HuH-7.5 (cell line): ENCODE results near the gene ZFHX2.

ENCODE experiments used
- DNase-seq: peaks from one replicate; pipeline ENCODE4 v3.0.0; 2011; ENCODE audit warnings: low spot score

ZFHX2 gene

DNA sequence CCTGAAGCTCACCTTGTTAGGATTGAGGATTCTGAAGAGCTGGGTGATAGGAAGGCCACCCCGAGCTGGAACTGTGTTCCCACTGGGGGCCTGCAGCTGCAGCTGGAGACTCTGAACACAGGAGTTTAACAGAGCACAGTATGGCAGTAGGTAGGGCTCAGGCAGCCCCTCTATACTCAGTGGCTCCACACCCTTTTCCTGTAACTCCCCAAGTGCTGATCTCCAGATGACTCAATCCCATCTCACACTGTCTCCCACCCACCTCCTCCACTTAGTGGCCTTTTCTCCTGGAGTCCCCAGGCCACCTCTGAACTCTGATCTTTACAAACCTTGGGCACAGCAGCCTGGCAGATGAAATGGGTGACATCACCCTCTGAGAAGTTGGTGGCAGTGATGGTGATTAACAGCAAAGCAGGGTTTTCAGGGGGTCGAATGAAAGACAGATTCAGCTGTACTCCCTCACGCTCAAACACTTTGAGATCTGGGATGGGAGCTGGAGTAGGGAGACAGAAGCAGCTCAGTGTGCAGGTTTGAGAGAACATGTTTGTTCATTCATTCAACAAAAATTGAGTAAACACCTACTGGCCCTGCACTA lies 8.5 kb upstream of the ZFHX2 start:
- no peak for DNase-seq

DNA sequence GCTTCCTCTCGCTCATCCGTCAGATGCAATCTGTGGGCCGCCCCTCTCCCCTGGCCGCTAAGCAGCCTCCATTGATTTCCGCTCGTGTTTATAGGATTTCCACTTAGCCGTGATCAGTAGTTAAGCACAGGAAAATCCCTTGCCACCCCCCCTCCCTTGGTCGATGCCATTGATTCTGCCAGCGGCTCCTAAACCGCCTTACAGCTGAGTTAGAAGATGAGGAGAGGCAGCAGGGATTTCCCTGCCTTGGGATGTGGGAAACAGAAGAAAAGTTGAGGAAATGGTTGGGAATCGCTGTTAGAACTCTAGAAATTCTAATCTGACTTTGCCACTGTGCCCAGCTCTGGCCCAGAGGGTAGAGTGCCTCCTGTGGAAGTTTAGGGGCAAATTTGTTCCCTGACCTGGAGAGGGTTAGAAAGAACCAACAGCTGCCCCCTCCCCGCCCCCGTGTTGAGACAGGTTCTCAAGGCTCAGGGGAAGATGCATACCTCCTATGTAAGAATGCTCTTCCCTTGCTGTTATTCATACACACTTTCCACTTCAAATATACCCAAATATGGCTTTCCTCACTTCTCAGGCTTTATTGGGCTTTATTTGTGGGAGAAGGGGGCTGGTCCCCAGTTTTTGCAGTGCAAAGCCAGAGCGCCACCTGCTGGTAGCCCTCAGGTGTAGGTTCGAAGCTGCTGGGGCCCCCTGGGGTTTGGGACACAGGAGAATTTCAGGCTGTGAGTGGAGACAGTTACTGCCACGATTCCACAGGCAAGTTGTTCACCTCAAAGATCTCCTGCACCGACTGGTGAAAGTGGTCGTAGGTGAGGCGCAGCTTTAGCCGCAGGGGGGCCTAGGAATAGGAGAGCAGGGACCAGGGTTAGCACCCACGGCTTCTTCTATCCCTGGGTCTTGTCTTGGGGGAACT lies 7.7 kb upstream of the ZFHX2 start:
- peak; percentile 69 for DNase-seq

DNA sequence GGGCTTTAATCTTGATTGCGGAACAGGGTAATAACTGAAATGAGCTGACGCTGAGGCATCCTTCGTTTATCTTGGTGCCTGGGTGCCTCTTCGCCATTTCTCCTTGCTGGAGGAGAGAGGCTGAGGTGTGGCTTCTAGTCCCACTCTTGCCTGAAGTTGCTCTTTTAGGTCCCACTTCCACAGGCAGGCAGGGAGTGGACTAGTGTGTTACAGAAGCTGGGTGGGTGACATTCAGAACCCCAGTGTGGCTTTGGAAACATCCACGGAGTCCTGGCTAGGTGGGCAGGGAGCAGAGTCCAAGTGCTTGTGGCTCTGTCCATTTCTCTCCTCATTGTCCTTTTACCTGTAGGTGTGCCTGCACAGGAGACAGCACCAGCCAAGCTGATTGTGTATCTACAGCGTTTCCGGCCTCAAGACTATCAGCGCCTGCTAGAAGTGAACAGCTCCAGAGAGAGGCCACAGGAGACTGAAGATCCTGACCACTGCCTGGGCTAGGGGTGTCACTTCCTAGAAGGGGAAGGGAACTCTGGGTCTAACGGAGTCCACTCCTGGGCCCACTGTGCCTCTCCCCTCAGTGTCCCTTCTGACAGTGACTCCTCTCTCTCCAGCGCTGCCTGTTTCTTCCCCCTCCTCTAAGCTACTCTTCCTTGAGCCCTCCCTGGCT lies 6.9 kb upstream of the ZFHX2 start:
- DNase-seq = no peak

DNA sequence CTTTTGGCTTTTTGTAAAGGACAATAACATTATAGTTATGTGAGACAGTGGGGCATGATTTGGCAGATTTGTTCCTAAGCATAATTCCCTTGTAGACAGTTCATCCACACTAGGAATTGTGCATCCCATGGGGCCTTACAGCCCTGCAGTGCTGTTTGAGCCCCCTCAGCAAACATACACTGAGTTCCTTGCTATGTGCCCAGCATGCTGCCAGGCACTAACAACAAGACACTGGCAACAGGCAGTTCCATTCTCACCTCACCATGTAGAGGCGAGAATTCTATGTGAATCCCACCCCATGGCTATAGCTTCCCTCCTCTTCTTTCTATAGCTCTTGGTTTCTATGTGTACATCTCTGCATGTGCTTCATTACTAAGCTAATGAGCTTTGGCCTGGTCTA lies 6.4 kb upstream of the ZFHX2 start:
- no peak for DNase-seq

DNA sequence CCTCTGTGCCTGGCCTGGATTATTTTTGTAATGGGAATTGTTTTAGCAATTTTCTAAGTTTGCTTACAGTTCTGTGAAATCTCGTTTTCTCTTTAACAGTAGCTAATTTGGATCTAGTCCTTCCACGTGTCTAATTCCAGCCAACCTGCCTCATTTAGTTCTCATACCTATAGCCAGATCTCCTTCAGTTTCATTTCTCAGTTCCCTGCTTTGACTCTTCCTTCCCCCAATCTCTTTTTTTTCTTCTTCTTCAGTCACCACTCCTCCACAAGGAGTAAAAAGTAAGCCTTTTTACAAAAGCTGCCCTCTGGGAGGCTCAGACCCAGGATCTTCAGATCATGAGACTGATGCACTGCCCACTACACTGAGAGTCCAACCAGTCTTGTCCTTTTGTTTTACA lies 6.0 kb upstream of the ZFHX2 start:
- DNase-seq = no peak

DNA sequence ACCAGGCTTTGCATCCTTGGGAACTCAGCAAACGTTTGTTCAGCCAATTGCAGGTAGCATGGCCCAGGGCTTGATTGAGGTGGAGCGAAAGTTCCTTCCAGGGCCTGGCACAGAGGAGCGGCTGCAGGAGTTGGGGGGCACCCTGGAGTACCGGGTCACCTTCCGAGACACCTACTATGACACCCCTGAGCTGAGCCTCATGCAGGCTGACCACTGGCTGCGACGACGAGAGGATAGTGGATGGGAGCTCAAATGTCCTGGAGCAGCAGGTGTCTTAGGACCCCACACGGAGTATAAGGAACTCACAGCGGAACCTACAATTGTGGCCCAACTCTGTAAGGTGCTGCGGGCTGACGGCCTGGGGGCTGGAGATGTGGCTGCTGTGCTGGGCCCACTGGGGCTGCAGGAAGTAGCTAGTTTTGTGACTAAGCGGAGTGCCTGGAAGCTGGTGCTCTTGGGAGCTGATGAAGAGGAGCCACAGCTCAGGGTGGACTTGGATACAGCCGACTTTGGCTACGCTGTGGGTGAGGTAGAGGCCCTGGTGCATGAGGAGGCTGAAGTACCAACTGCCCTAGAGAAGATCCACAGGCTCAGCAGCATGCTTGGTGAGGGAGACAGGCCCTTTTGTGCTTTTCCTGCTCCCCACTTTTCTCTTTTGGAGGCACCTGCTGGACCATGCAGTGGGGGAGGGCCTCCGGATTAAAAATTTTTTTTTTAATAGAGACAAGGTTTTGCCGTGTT lies 5.3 kb upstream of the ZFHX2 start:
- no peak for DNase-seq

DNA sequence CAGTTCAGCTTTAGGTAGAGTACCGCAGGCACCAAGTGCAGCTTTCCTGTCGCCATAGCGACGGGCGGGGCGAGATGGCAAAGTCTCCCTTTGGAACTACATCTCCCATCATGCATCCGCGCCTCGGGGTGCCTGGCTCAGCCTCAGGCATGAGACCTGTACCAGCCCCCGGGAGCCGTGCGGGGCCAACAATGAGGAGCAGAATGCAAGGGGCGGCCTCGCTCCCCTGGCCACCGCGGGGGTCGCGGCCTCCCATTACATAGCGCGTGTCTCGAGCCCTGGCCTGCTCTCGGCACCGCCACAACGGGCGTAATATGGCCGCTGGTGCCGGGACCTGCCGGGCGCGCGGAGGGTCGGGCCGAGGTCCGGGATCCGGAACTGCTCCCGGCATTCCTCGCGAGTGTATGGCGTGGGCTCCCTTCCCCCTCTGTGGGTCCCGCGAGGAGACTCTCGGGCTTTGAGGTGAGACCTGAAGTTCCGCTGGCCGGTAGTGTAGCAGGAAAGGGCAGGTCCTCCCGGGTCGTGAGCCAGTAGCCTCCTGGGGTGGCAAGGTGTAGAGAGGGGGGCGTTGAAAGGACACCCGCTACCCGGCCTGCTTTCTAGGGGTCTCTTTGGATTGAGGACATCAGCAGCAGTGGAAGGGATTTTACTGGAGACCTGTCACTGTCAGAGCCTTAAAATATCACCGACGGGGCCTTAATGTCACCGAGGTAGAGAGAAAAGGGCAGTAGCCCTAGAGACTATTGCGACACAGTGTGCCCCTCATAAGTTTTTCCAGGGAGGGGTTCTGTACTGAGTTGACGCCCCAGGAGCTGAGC lies 4.5 kb upstream of the ZFHX2 start, which contains the start of gene THTPA:
Gene THTPA (plus strand): TSS at position 390 of the 818 bp plus-strand sequence. CDS start 487 bp downstream, outside the sequence.
- peak; percentile 95 for DNase-seq

DNA sequence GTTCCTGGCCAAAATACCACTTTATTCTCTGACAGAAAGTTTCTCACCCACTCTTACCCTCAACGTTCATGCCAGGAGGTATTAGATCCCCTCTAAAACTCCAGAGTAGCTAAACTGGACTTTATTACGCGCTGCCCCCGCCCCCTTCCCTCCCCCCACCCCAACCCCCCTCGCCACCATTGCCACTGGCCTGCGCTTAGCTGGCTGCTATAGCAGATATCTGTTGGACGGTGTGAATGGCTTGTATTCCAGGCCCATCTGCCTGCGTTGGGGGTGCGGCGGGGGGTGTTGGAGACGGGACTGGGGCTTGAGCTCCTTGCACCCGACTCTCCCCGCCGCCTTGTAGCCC lies 3.9 kb upstream of the ZFHX2 start:
- no peak for DNase-seq

DNA sequence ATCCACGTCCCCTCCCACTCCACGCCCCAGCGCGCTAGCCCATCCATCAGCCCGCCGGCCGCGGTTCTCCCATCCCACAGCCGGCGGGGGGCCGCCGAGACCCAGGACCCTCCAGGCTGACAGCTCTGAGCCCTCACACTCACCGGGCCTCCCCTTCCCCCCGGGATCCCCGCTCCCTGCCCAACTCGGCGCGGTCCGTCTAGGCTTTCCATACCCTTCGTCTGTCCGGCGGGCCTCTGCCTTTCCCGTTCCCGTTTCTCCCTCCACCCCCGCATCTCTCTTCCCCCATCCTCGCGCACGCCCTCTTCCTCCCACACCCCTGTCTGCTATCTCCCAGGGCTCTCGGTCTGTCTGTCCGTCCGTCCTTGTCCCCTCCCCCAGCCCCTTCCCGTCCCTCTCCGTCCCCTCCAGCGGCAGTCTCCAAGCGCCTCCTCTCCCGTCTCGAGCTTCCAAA lies 726 bp downstream of the ZFHX2 start:
- no peak for DNase-seq

DNA sequence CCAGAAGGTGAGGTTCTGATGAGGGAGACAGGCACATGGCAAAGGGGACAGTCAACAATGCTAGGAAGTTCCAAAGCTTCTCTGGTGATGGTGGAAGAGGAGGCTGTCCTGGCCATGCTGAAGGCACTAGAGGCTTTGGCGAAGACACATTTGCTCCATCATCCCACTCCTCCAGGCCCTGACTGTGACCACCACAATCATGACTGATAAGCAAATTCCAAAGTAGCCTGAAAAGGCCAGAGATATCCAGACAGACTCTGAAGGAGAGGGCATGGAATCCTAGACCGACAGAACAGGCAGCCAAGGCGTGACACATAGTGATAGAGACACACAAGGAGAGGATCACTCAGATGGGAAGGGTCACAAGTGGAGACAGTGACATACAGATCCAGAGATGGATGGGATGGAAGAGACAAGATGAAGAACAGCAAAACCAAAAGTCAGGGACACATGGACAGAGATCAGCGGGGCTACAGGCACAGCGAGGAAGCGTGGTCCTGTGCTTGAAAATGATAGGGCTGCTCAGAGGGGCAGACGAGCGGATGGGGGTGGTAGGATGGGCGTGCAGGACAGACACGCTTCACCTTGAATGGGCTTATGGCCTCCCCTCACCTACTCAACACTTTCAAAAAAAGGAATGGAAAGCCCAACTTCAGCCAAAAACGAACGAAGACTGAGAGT lies 1.3 kb downstream of the ZFHX2 start:
- DNase-seq = no peak

DNA sequence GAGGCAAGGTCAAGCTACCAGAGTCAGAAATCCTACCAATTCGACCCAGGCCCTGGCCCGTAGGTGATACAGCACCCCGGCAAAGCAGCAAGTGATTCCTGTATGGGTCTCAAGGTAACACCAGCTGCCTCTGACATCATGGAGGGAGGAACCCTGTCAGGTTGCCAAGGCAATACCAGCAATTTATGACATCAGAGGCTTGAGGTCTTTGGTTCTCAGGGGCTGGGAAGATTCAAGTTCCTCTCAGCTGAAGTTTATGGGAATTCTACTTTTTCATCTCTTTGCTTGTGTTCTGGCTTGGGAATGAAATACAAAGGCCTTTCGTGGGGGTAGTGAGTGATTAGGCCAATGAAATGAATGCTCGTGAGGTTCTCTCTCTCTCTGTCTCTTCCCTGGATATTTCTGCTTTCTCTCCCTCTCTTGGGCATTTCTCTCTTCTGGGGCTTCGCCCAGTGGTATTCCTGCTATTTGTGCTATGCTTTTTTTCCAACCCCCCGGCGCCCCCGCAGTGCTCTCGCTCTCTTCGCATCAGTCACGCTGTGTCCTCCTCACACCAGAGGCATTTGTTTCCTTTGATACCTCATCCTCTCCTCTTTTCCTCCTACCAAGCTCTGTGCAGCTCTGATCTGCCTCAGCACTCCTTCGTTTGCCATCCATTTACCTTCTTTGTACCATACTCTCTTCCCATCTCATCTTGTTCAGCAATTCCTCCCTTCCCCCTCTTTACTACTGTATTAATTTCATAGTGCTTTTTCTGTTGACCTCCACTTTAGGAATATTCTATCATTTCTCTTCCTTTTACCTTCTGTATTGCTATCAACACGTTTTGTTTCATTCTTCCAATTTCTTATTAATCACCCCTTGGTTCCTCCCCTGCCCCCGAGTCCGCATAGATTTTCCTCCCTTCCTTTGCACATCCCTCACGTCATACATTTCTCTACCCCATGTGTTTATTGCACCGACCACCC lies 2.9 kb downstream of the ZFHX2 start:
- DNase-seq = no peak

DNA sequence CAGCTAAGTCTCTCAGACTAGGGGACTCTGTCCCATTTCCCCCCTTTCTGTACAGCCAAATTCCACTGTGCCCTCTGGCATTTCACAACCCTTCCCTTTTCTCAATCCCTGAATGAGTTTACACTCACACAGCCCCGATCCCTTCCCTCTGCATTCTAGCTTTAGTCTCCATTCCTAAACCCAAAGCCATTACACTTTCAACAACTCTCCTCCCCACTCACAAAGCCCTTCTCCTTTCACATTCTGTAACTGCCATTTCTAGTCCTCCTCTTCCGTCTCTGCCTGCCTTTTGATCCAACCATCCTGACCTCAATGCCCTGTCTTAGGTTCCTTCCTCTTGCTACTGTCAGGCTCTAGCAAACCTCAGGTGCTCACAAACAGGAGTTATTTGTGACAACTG lies 3.6 kb downstream of the ZFHX2 start:
- no peak for DNase-seq

DNA sequence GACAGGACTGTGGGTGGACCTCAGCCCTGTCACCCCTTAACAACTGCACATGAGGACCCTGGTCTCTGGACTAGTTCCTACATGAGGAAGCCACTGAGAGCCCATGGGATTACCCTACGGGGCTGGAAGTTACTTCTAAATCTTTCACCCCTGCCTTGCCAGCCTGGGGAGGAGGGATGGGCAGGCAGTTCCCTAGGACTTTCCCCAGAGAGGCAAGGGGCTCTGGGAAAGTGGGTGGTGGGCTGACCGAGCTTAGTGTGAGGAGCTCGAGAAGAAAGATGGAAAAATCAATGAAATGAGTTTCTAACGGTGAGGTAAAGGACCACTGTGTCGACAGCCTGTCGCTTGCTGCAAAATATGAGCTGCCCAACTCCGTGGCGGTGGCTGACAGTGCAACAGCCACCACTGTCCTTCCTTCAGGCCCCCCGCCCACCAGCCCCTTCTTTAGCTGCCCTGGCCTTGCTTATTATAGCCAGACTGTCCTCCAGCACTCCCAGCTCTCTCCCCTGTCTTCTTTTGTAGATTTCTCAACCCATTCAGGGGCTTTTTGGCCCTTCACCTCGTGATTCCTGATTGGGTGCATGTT lies 5.0 kb downstream of the ZFHX2 start:
- DNase-seq = no peak

DNA sequence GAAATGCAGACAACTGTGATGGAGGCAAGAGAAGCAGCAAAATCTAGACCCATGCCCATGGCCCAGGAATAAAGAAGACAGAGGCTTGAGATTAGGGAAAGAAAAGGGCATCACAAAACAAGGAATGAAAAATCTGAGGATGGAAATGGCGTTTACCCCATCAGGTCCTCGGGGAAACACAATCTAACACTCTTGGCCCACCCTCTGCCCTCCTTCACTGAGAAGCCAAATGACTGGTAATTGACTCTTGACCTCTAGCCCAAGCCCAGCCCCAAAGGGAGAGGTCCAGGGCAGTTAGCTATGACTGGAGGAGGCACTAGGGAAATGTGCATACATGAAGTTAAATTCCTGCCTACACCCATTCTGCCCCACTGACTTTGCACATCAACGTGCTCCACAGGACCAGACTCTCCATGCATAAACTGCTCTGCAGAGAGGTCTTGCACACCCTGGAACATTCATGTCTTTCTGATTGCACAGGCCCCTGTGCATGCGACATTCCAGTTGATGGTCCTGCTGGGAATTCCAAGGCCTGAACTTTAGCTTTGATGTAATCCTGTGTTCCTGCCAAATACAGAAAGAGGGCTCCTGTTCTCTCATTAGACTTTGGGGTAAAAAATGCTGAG lies 5.7 kb downstream of the ZFHX2 start:
- DNase-seq = no peak

DNA sequence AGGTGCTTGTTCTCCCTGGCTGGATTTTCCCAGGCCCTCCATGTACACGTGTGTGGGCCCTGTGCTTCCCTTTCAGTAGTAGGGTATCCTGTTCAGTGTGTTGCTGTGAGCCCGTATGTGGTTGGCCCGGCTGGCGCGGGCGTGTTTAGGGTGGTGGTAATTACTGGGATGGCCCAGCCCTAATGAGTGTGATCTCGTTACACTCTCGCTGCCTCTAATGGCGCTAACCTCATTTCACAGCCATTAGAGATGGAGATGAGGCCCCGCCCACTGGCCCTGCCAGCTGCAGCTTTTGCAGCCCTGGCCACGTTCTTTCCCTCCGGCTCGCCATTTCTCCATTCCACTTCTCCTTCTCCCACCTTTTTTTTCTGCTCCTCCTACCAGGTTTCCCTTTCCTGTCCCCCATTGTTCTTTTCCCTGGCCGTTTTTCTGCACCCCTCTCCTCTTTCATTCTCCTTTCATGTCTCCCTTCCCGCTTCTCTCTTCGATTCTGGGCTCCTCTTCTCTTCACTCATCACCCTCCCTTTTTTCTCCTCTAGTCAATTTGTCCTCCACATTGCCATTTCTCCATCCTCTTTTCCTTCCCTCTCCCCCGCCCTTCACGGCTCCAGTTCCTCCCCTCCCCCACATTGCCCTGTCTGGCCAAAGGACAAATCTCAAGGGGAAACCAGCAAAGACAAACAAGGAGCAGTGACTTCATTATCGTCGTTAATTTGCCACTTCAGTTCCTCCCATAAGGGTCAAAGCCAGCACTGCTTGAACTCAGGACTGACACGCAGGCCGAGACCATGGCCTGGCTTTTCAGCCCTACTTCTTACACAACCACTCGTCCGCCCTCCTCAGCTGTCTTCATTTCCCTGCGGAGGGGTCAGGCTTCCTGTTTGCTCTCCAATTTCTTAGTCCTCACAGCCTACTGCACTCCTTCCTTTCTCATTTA lies 6.8 kb downstream of the ZFHX2 start:
- no peak for DNase-seq

DNA sequence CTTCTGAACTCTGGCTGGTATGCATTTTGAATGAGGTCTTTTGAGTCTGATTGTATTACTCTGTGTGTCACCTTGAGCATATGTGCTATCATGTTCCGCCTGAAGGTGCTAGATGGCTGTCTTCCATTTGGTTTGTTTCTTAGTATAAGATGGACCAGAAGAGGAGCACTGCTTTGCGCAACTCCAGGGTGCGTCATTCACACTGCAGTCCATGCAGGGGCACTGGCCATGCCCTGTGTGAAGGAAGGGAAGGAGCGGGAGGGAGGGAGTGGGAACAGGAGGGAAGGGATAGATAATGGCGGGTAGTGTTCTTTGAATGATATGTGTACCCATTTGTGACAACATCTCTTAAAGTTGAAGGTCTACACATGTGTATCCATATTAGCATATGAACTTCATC lies 8.2 kb downstream of the ZFHX2 start:
- DNase-seq = no peak

DNA sequence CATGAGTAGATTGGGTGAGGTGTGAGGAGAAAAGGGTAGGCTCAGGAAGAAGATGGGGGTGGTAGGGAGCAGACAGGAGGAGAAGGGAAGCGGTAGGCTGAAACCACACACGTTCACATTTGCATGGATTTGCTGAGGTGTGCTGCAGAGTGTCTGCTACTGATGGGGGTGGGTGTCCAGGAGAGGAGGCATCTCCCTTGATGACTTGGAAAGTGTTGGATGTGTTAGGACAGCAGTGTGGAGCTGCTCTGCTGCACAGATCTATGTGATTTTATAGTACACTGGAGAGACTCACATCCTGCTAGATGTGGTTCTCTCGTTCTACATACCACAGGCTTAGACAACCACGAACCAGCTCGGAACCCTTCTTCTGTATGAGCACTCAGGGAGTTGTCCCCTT lies 9.3 kb downstream of the ZFHX2 start:
- DNase-seq = no peak

DNA sequence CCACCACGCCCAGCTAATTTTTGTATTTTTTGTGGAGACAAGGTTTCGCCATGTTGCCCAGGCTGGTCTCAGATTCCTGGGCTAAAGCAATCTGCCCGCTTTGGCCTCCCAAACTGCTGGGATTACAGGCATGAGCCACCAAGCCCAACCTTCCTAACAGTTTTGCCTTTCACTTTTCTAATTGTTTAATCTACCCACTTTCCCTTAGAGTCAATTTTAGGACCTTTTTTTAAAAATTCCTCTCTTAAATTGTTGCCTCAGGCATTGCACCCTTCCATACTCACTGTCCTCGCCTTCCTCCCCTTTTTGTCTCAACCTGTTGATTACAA lies 11.5 kb downstream of the ZFHX2 start:
- no peak for DNase-seq
